Activated naive CD4-positive, alpha-beta T cell treated with Interleukin-2 at 50 U/mL for 16 hours (primary cell): ENCODE data around the gene PRSS16.
"Not testable (repeated sequence)": the region's sequence is repeated elsewhere in the genome, so short reads cannot be mapped to it uniquely, and the experiment has no call there.

Source experiments
- DNase-seq: peaks from one replicate; pipeline ENCODE4 v3.0.0-alpha.2; 2020

The PRSS16 gene

GRCh38 chr6:27247133-27247836 lies at the start of gene PRSS16:
TSS of gene PRSS16 (plus strand) at chr6:27247701. CDS start at chr6:27247738, 37 bp downstream.
- DNase-seq: no peak

- peak; percentile 49 for DNase-seq
Measured at GRCh38 chr6:27205375-27206278, 41.9 kb upstream of the PRSS16 start.

GRCh38 chr6:27206806-27207205 lies 40.7 kb upstream of the PRSS16 start:
- DNase-seq: no peak

DNA sequence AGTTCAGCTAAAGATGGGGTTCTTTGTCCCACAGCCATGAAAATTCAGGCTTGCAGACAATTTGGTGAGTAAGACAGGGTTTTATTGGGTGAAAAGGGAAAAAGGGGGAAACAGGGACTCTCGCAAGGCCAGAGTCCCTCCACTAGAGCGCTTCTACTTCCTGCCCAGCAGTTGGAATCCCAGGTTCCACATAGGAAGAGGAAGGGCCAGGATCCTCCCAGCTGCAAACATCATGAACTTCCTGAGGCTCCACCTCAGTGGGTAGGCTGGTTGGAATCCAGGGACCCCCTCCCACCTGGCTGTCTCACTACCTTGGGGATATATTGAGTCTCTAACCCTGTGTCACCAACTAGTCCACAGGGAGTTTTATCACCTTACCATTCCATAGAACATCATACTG lies 39.5 kb upstream of the PRSS16 start:
- no peak for DNase-seq

- DNase-seq: no peak
Measured at GRCh38 chr6:27209196-27209595, 38.3 kb upstream of the PRSS16 start.

GRCh38 chr6:27209659-27210269 lies 37.7 kb upstream of the PRSS16 start:
- no peak for DNase-seq

DNA sequence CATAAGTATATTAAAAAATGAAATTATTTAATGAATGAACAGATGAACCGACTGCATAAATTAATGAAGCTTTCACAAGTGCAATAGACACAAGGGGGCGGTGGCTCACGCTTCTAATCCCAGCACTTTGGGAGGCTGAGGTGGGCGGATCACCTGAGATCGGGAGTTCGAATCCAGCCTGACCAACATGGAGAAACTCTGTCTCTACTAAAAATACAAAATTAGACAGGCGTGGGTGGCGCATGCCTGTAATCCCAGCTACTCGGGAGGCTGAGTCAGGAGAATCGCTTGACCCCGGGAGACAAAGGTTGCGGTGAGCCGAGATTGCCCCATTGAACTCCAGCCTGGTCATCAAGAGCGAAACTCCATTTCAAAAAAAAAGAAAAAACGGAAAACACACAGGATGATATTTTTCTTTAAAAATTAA lies 34.4 kb upstream of the PRSS16 start:
- DNase-seq: not testable (repeated sequence)

GRCh38 chr6:27213544-27214125 lies 33.9 kb upstream of the PRSS16 start:
- DNase-seq: no peak

- no peak for DNase-seq
Measured at GRCh38 chr6:27214126-27214601, 33.3 kb upstream of the PRSS16 start.

DNA sequence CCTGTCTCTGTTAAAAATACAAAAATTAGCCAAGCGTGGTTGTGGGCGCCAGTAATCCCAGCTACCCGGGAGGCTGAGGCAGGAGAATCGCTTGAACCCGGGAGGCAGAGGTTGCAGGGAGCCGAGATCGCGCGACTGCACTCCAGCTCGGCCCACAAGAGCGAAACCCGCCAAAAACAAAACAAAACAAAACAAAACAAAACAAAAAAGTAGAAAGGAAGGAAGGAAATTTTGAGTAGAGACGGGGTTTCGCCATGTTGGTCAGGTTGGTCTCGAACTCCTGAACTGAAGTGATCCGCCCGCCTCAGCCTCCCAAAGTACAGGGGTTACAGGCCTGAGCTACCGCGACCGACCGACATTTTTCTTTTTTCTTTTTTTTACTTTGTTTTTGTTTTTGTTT lies 30.6 kb upstream of the PRSS16 start:
- no peak for DNase-seq

GRCh38 chr6:27222971-27223370 lies 24.5 kb upstream of the PRSS16 start:
- not testable (repeated sequence) for DNase-seq

DNA sequence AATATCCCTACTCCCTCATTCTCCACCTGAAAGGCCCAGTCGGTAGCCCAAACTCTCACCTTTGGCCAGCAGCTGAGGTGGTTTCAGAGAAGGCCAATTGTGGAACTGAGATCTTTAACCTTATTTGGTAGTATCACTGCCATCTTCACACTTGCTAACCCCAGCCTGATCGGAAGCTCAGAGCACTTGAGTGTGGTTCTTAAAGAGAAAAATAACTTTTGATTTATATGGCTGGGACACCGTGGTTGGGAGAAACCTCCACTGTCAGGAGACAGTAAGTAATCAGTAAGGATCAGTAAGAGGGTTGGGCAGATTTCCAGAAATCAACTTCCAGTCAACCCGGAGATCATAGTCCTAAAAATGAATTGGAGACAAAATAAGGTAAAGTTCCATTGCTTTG lies 22.8 kb upstream of the PRSS16 start:
- DNase-seq: no peak

DNA sequence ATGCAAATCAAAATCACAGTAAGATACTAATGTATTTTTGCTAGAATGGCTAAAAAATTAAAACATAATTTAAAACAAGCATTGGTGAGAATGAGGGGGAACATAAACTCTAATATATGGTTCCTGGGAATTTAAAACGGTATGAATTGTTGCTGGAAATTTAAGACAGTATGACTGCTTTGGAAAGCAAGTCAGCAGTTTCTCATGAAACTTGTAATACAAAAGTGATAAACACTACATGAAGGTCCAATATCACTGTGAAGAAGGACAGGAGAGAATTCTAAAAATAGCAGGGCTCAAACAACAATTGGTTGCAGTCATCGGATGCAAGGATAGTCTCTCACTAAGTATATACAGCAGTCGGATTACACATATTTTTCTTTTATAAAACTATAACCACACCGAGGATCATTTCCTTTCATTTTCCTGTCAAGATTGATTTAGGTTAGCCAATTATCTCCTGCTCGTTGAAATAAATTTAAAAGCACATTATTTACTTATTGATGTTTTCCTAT lies 18.5 kb upstream of the PRSS16 start:
- no peak for DNase-seq

GRCh38 chr6:27230758-27231111 lies 16.8 kb upstream of the PRSS16 start:
- no peak for DNase-seq

- DNase-seq: no peak
Measured at GRCh38 chr6:27234576-27234975, 12.9 kb upstream of the PRSS16 start.

DNA sequence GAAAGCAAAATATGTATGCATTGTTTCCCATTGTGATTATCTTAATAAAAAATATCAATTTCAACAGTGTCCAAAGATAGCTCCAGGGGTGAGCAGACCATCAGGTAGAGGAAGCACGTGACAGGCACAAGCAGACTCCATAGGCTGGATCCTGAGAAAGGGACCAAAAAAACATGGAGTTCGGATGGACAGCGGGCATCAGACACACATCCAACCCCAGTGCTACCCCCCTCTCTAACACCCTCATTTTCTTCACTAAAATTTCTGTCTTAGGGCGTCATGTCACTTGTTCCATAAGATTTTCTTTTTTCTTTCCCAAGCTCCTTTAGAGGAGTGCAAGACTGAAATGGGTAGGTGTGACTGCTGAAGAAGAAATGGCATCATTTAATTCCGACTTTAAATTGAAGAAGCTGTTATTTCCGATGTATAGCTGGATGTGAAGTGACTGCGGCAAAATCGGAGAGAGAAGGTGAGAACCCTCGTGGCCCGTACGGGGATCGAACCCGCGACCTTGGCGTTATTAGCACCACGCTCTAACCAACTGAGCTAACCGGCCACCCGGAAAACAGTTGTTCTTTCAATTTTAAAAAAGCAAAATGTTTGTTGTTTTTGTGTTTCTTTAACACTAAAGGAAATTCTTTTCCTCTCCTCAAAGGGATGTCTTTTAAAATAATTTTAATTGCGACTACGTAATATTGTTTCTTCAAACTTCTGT lies 10.3 kb upstream of the PRSS16 start:
- DNase-seq: peak; percentile 43

- DNase-seq: no peak
Measured at GRCh38 chr6:27238010-27238983, 9.2 kb upstream of the PRSS16 start.

DNA sequence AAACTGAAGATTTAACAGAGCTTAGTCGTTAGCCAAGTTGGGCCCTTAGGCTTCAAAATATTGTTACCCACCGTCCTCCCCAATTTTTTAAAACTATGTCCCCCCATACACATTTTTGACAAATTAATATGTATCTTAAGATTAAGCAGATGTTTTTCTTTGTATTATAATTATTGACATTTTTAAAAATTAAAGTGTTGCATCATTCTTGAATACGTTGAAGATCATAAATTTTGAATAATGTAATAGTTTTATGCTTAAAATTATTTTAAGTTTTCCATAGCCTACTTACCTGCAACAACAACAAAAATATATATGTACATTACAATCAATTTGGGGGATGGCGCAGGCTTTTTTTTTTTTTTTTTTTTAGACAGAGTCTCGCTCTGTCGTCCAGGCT lies 8.2 kb upstream of the PRSS16 start:
- no peak for DNase-seq

GRCh38 chr6:27241443-27241842 lies 6.1 kb upstream of the PRSS16 start:
- no peak for DNase-seq

- no peak for DNase-seq
Measured at GRCh38 chr6:27242589-27243265, 4.8 kb upstream of the PRSS16 start.
